Endodermal cell (in vitro differentiated cells): ENCODE results near the gene ATP9A. TPM values are rescaled to one million over a fixed set of nuclear protein-coding genes. Genes with fewer than 3 reads are reported as not detected.
"Not testable (repeated sequence)": the region's sequence is repeated elsewhere in the genome, so short reads cannot be mapped to it uniquely, and the experiment has no call there.

Source experiments
- DNase-seq: peaks from one replicate; pipeline ENCODE4 v3.0.0-alpha.2; 2017
- H3K27ac ChIP-seq: 2 replicates; pipeline ENCODE4 v1.5.1; 2013; ENCODE audit warnings: mild to moderate bottlenecking, low read depth, low read length, moderate library complexity
- H3K27me3 ChIP-seq: 2 replicates; pipeline ENCODE4 v1.6.1; 2013; ENCODE audit warnings: mild to moderate bottlenecking, low read length, moderate library complexity; ENCODE audit not compliant: insufficient read depth, control insufficient read depth, poor library complexity, severe bottlenecking
- H3K36me3 ChIP-seq: 2 replicates; pipeline ENCODE4 v1.7.0; 2013; ENCODE audit warnings: mild to moderate bottlenecking, low read length, moderate library complexity; ENCODE audit not compliant: control insufficient read depth, insufficient read depth
- H3K4me1 ChIP-seq: one replicate; pipeline ENCODE4 v1.7.0; 2013; ENCODE audit warnings: low read length; ENCODE audit not compliant: control insufficient read depth, insufficient read depth
- H3K4me3 ChIP-seq: 2 replicates; pipeline ENCODE4 v1.5.1; 2013; ENCODE audit warnings: mild to moderate bottlenecking, low read length, moderate library complexity
- H3K9ac ChIP-seq: 2 replicates; pipeline ENCODE4 v1.6.1; 2013; ENCODE audit warnings: mild to moderate bottlenecking, low read length, moderate library complexity; ENCODE audit not compliant: poor library complexity, severe bottlenecking; ENCODE audit errors: extremely low read depth
- H3K9me3 ChIP-seq: 2 replicates; pipeline ENCODE4 v1.6.1; 2013; ENCODE audit warnings: mild to moderate bottlenecking, low read length, moderate library complexity; ENCODE audit not compliant: control insufficient read depth
- H3K27ac Mint-ChIP-seq: 2 replicates; pipeline ENCODE4 v1.8.0; 2020; ENCODE audit warnings: mixed read lengths
- H3K27me3 Mint-ChIP-seq: 2 replicates; pipeline ENCODE4 v1.8.0; 2021; ENCODE audit warnings: mild to moderate bottlenecking, mixed read lengths; ENCODE audit not compliant: insufficient read depth
- H3K36me3 Mint-ChIP-seq: 2 replicates; pipeline ENCODE4 v1.8.0; 2020; ENCODE audit warnings: low read depth, mixed read lengths
- H3K4me1 Mint-ChIP-seq: 2 replicates; pipeline ENCODE4 v1.8.0; 2020; ENCODE audit warnings: mixed read lengths
- H3K4me3 Mint-ChIP-seq: 2 replicates; pipeline ENCODE4 v1.8.0; 2020; ENCODE audit warnings: mild to moderate bottlenecking, moderate library complexity, mixed read lengths
- H3K9me3 Mint-ChIP-seq: 2 replicates; pipeline ENCODE4 v1.8.0; 2020; ENCODE audit warnings: mild to moderate bottlenecking, mixed read lengths
- CTCF ChIP-seq: fragments of 200-600 bp; sonication (generic); conservative IDR thresholded peaks from 2 replicates; pipeline ENCODE4 v1.5.0; 2021; ENCODE audit warnings: antibody characterized with exemption, mild to moderate bottlenecking
- WGBS, 2 experiments: methylation state at CpG; one replicate each; pipeline versions ENCODE4 v1.1.5 to v1.1.7; 2013; ENCODE audit warnings: missing lambda C conversion rate in 2 of 2, mixed read lengths in 1 of 2; ENCODE audit not compliant: insufficient coverage in 1 of 2, insufficient read length in 1 of 2; 5-methylcytosine and 5-hydroxymethylcytosine counted together
- total RNA-seq, 2 donors: library from RNA; stranded (reverse); fragmentation: NEBNext Ultra II Directional in 1 of 2; extraction: Animal tissue kit (Norgen Biotek cat#: 25700) in 1 of 2; gene quantifications; 2 replicates in 1 of 2; 3 replicates in 1 of 2; pipeline ENCODE4 v1.2.1, GENCODE V29; 2021

ATP9A gene
- total RNA-seq, 2 donors from 2014 or later, result 26.7 to 27.9 TPM

GRCh38 chr20:51728737-51729136 lies 39.5 kb downstream of the ATP9A start:
- no peak for DNase-seq
- Histone ChIP-seq H3K27ac (no peak overlapping the region), H3K9me3 (no peaks in the 10 kb centered on the region), H3K9ac (no peak overlapping the region), H3K36me3 (peaks cover 19% of the 10 kb centered on the region), H3K4me1 (no peaks in the 10 kb centered on the region), H3K4me3 (no peak overlapping the region), H3K27me3 (no peaks in the 10 kb centered on the region)
- Mint-ChIP-seq H3K4me3 (no peak overlapping the region), H3K9me3 (no peaks in the 10 kb centered on the region), H3K36me3 (peaks cover 36% of the 10 kb centered on the region), H3K27me3 (no peaks in the 10 kb centered on the region), H3K4me1 (no peaks in the 10 kb centered on the region), H3K27ac (no peak overlapping the region)
- no peak for TF ChIP-seq CTCF
- 84 to 100% methylated on average over 1 of the region's 1 CpG for WGBS, 2 experiments

GRCh38 chr20:51727872-51728271 lies 40.3 kb downstream of the ATP9A start:
- TF ChIP-seq CTCF, result no peak
- Histone ChIP-seq H3K27me3 (no peaks in the 10 kb centered on the region), H3K4me1 (no peaks in the 10 kb centered on the region), H3K4me3 (no peak overlapping the region), H3K27ac (no peak overlapping the region), H3K9ac (no peak overlapping the region), H3K9me3 (no peaks in the 10 kb centered on the region), H3K36me3 (peaks cover 19% of the 10 kb centered on the region)
- H3K9me3 Mint-ChIP-seq, result no peaks in the 10 kb centered on the region
- WGBS, 2 experiments, result 97 to 100% methylated on average over 3 to 5 of the region's 5 CpGs
- H3K4me1 Mint-ChIP-seq, result no peaks in the 10 kb centered on the region
- no peak overlapping the region for H3K27ac Mint-ChIP-seq
- DNase-seq, result no peak
- no peaks in the 10 kb centered on the region for H3K27me3 Mint-ChIP-seq
- H3K4me3 Mint-ChIP-seq, result no peak overlapping the region
- H3K36me3 Mint-ChIP-seq, result peaks cover 40% of the 10 kb centered on the region

- Histone ChIP-seq H3K27ac (no peak overlapping the region), H3K9ac (no peak overlapping the region), H3K36me3 (peaks cover 19% of the 10 kb centered on the region), H3K4me3 (no peak overlapping the region), H3K4me1 (no peaks in the 10 kb centered on the region), H3K9me3 (no peaks in the 10 kb centered on the region), H3K27me3 (no peaks in the 10 kb centered on the region)
- H3K27me3 Mint-ChIP-seq, result no peaks in the 10 kb centered on the region
- H3K27ac Mint-ChIP-seq, result no peak overlapping the region
- H3K9me3 Mint-ChIP-seq, result no peaks in the 10 kb centered on the region
- no peak overlapping the region for H3K4me3 Mint-ChIP-seq
- no peak for DNase-seq
- peaks cover 10% of the 10 kb centered on the region for H3K4me1 Mint-ChIP-seq
- H3K36me3 Mint-ChIP-seq, result peaks cover 54% of the 10 kb centered on the region
- WGBS, 2 experiments, result 94 to 98% methylated on average over 11 to 13 of the region's 13 CpGs
- no peak for TF ChIP-seq CTCF
Measured at GRCh38 chr20:51725584-51726176, 42.5 kb downstream of the ATP9A start.

GRCh38 chr20:51723026-51723425 lies 45.2 kb downstream of the ATP9A start:
- not testable (repeated sequence) for H3K4me3 Mint-ChIP-seq, DNase-seq, H3K9me3 Mint-ChIP-seq, H3K27ac Mint-ChIP-seq, H3K27me3 ChIP-seq, H3K9me3 ChIP-seq, H3K27ac ChIP-seq, H3K9ac ChIP-seq, H3K4me1 ChIP-seq, H3K27me3 Mint-ChIP-seq, H3K4me3 ChIP-seq
- 100% methylated on average over 1 of the region's 2 CpGs for WGBS, 2 experiments
- Mint-ChIP-seq H3K4me1 (peaks cover 10% of the 10 kb centered on the region), H3K36me3 (peaks cover 48% of the 10 kb centered on the region)
- peaks cover 26% of the 10 kb centered on the region for H3K36me3 ChIP-seq

GRCh38 chr20:51722246-51722645 lies 45.9 kb downstream of the ATP9A start:
- H3K27ac Mint-ChIP-seq, H3K27me3 Mint-ChIP-seq, H3K9ac ChIP-seq, H3K4me1 ChIP-seq, H3K9me3 ChIP-seq, H3K4me3 Mint-ChIP-seq, H3K27me3 ChIP-seq, H3K4me3 ChIP-seq, DNase-seq, H3K9me3 Mint-ChIP-seq, H3K27ac ChIP-seq: not testable (repeated sequence)
- Mint-ChIP-seq H3K4me1 (peaks cover 10% of the 10 kb centered on the region), H3K36me3 (peaks cover 46% of the 10 kb centered on the region)
- peaks cover 24% of the 10 kb centered on the region for H3K36me3 ChIP-seq
- WGBS, 2 experiments, result 81 to 100% methylated on average over 2 to 4 of the region's 4 CpGs
